GM15510 (cell line): ENCODE data around the gene BMPR2.

Source experiments
- POLR2A ChIP-seq: IDR thresholded peaks from 3 replicates; pipeline ENCODE4 v1.6.1; 2011; ENCODE audit warnings: borderline replicate concordance; ENCODE audit not compliant: insufficient read length; ENCODE audit errors: extremely low read depth

Gene BMPR2

DNA sequence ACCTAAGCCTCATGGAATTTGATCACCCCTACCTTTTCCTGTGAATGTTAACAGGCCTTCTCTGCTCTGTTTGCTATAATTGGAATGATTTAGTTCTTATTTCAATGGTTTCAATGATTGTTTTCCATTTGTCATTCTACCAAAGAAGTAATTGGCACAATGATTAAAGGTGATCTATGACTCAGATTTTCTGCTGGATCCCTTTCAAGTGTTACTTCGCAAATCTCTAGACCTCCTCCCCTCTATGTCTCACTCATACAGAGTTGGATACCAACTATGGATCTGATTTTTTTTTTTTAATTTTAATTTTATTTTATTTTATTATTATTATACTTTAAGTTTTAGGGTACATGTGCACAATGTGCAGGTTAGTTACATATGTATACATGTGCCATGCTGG is 229.0 kb downstream of the BMPR2 start:
- no peak for TF ChIP-seq POLR2A

DNA sequence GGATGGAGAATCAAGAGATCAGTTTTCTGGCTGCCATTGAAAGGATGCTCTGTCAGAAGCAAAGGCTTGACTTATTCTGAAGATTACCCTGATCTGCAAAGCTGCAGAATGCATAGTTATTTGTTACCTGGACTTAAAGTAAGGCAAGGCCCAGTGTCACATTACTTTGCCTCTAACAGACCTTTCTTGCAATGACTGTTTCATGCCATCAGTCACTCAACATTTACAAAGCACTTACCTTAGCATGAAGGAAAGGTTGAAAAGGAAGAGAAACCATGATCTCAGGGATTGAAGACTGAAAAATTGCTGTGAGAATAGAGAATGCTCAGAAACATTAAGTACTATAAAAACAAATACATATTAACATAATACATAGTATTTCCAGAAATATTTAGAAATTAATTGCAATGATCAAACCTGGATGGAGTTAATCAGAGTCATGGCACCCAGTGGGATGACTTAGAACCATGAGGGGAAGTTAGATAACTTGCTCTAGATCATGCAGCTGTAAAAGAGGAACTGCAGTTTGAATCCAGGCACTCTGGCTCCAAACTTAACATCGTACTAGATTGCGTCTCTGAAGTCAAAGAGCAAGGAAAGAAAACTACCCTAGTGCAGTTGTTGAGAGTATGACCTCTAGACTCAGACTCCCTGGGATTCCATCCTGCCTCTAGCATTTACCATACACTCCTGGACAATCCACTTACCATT is 232.2 kb downstream of the BMPR2 start:
- no peak for TF ChIP-seq POLR2A

DNA sequence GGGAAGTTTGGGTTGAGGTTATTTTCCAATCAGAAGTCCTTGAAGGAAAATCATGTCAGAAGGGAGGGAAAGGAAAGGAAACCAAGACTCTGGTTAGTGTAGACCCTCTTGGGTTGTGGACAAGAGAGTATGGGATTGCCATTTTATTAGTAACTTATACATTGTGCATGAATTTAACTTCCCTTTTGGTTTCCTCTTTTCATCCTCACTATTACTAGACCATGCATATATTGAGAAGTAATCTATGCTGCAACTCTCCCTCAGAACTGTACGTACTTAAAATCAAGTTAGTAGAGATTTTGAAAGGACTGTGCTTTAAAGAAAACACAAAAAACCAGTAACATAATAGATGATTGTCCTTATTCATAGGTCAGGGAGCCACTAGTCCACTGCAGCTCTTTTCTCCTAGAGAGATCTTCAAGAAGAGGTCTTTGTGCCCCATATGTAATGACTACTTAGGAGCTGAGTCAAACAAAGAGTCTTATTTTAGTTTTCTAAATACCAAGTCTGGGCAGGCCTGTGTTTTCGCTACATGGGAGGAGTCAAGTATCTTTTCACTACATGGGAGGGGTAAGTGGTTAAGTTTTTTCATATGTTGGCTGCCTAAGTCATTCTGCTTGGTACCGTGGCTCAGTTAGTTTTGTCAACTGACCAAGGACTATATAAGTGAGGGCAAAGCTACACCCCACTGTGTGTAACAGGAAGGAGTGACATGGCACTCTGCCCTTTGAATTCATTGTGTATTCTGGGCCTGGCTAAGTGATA is 233.4 kb downstream of the BMPR2 start:
- no peak for TF ChIP-seq POLR2A

DNA sequence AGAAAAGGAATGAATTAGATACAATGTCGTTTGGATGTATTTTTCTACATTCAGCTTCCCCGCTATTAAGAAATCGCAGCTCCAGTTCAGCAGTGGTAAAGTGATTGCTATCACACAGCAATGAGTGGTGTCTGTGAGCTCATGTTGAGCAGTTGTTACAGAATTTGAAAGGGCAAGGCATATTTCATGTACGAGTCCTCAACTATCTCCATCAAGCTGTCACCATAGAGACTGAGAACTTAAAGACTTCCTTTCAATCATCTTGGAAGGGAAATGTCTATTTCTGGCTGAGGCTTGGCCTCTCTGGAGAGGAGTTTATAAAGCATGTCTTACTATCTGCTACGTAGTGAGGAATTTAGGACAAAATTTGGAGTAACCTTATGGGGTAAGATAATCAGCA is 234.3 kb downstream of the BMPR2 start:
- TF ChIP-seq POLR2A, result no peak

DNA sequence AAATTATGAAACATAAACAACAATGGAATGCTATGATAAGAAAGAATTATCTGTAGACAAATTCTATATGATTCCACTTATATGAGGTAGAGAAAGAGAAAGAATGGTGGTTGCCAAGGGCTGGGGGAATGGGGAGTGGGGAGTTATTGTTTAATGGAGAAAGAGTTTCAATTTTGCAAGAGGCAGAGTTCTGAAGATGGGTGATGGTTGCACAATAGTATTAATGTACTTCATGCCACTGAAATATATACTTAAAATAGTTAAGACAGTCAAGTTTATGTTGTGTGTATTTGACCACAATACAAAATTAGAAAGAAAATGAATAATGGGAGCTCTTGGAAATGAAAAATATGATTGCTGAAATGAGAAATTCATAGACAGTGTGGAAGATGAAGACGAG is 236.0 kb downstream of the BMPR2 start:
- TF ChIP-seq POLR2A, result no peak

DNA sequence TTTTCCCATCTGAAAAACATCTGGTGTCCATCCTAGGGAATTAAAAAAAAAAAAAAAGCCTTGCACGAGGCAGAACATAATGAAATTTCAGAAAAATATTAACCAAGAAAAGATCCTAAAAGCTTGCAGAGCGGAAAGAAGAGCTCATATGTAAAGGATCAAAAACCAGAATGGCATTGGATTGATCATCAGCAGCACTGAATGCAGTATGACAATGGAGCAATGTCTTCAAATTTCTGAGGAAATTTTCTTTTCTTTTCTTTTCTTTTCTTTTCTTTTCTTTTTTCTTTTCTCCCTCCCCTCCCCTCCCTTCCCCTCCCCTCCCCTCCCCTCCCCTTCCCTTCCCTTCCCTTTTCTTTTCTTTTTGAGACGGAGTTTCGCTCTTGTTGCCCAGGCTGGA is 237.4 kb downstream of the BMPR2 start:
- TF ChIP-seq POLR2A, result no peak
